Adrenal gland (tissue), 12 donors: ENCODE measurements around the gene NCOA1. TPM values are rescaled to one million over a fixed set of nuclear protein-coding genes. Genes with fewer than 3 reads are reported as not detected.
A peak's percentile ranks its signal among the peaks of the same experiment; 100 is the strongest.

Experiments
- DNase-seq, 7 donors: peaks; one replicate each; pipeline ENCODE4 v3.0.0-alpha.2; 2019 to 2020
- H3K27ac ChIP-seq, 5 donors: fragments of 200-600 bp; sonication (generic) in 4 of 5; 1 replicate in 3 of 5; 2 replicates in 2 of 5; pipeline versions ENCODE4 v1.5.1 to v1.8.0; 2016 to 2020; ENCODE audit warnings: mild to moderate bottlenecking in 1 of 5
- H3K27me3 ChIP-seq: fragments of 200-600 bp; 2 replicates; pipeline ENCODE4 v1.8.0; 2021
- H3K36me3 ChIP-seq, 2 donors: fragments of 200-600 bp; replicated peaks in 1 of 2; 1 replicate in 1 of 2; 2 replicates in 1 of 2; pipeline versions ENCODE4 v1.5.1 to v1.8.0; 2018 to 2022
- H3K4me1 ChIP-seq, 2 donors: fragments of 200-600 bp; replicated peaks in 1 of 2; 1 replicate in 1 of 2; 2 replicates in 1 of 2; pipeline versions ENCODE4 v1.5.1 to v1.8.0; 2018 to 2021
- H3K4me3 ChIP-seq, 4 donors: fragments of 200-600 bp; sonication (generic) in 3 of 4; one replicate each; pipeline ENCODE4 v1.5.1; 2016 to 2018
- H3K9me3 ChIP-seq, 3 donors: fragments of 200-600 bp; sonication (generic) in 1 of 3; replicated peaks in 1 of 3; 1 replicate in 2 of 3; 2 replicates in 1 of 3; pipeline versions ENCODE4 v1.5.1 to v1.8.0; 2016 to 2021
- CTCF ChIP-seq, 6 experiments: fragments of 450-650 bp in 4 of 6; fragments of 200-600 bp in 2 of 6; sonication (generic) in 1 of 6; IDR thresholded peaks; 1 replicate in 5 of 6; 2 replicates in 1 of 6; pipeline versions ENCODE4 v1.5.1 to v1.8.0; 2016 to 2021; ENCODE audit warnings: antibody characterized with exemption in 6 of 6, mild to moderate bottlenecking in 2 of 6, moderate library complexity in 1 of 6
- POLR2A ChIP-seq, 2 donors: fragments of 450-650 bp; IDR thresholded peaks; one replicate each; pipeline ENCODE4 v1.6.1; 2017; ENCODE audit warnings: antibody characterized with exemption in 2 of 2, mild to moderate bottlenecking in 2 of 2, moderate library complexity in 1 of 2
- WGBS, 4 donors: extraction: QIAGEN DNeasy Blood & Tissue Kit in 2 of 4; methylation state at CpG; one replicate each; pipeline versions ENCODE4 v1.1.5 to v1.1.7; 2013 to 2017; 5-methylcytosine and 5-hydroxymethylcytosine counted together
- intact Hi-C, 2 donors: fragments of 100-400 bp; cut with DNase I; formaldehyde crosslinking; loops; one replicate each; pipeline versions ENCODE4 v1.14.1 to v1.15.0; 2022 to 2023
- polyA plus RNA-seq, 3 donors: library from polyadenylated mRNA; stranded (reverse); fragments of 200-250 nt in 2 of 3; fragments of 350-450 nt in 1 of 3; fragmentation: Illumina TruSeq in 1 of 3; extraction: RNeasy Lipid Tissue Mini Kit (QIAGEN cat#74804) in 1 of 3; gene quantifications; one replicate each; pipeline ENCODE4 v1.2.3, GENCODE V29; 2013 to 2014
- total RNA-seq, 9 donors: library from RNA; depleted of rRNA in 4 of 9; stranded (reverse); fragments of >200 nt in 4 of 9; fragments of 120-200 nt in 1 of 9; fragmentation: NEBNext Ultra II Directional in 1 of 9; extraction: Animal tissue kit (Norgen Biotek cat#: 25700) in 1 of 9; gene quantifications; one replicate each; pipeline versions ENCODE4 v1.1.0 to v1.2.4, GENCODE V29; 2013 to 2023
- donor health status: healthy with polysubstance abuse.
- donor health status: Bipolar disorder and iron deficiency.
- donor health status: DM: yes; HTN: yes; CAD: no.
- donor health status: DM: no; HTN: no; CAD: no.
- donor health status: DM: no; HTN: no; CAD: no.
- donor health status: DM: yes; HTN: yes; CAD: no.

The NCOA1 gene
- total and polyA plus RNA-seq, 12 donors = 13.6 to 85.5 (median 43.6) TPM

GRCh38 chr2:24815171-24815570 lies 324.1 kb downstream of the NCOA1 start:
- no peak for DNase-seq
- Histone ChIP-seq H3K27ac (no peak overlapping the region), H3K36me3 (peaks cover 0 to 14% of the 10 kb centered on the region in 2 donors), H3K4me3 (no peak overlapping the region), H3K9me3 (no peaks in the 10 kb centered on the region), H3K27me3 (no peaks in the 10 kb centered on the region), H3K4me1 (peaks cover 8 to 20% of the 10 kb centered on the region in 2 donors)
- 96 to 100% (median 98%) methylated on average over 4 of the region's 4 CpGs for WGBS, 4 donors
- intact Hi-C loops = no loop called here
- no peak for TF ChIP-seq POLR2A (IDR thresholded peaks at IDR 0.05)
- no peak for TF ChIP-seq CTCF (IDR thresholded peaks at IDR 0.05)

- Histone ChIP-seq H3K4me3 (no peak overlapping the region), H3K9me3 (no peaks in the 10 kb centered on the region), H3K4me1 (peaks cover 8 to 20% of the 10 kb centered on the region in 2 donors), H3K36me3 (peaks cover 0 to 24% of the 10 kb centered on the region in 2 donors), H3K27ac (peak overlapping the region in 1 of 5 donors; percentile 20), H3K27me3 (no peaks in the 10 kb centered on the region)
- 82 to 96% (median 94%) methylated on average over 6 of the region's 6 CpGs for WGBS, 4 donors
- DNase-seq = peak in 1 of 7 donors; percentile 9
- no peak for TF ChIP-seq POLR2A (IDR thresholded peaks at IDR 0.05)
- TF ChIP-seq CTCF (IDR thresholded peaks at IDR 0.05) = no peak
- intact Hi-C loops = no loop called here
Observed at GRCh38 chr2:24816404-24816803, 325.4 kb downstream of the NCOA1 start.

- peaks cover 0 to 25% of the 10 kb centered on the region in 2 donors for H3K36me3 ChIP-seq
- peak in 4 of 7 donors; percentile 29 to 59 (median 55) for DNase-seq
- no peaks in the 10 kb centered on the region for H3K9me3 ChIP-seq
- no peaks in the 10 kb centered on the region for H3K27me3 ChIP-seq
- H3K27ac ChIP-seq = peak overlapping the region in 1 of 5 donors; percentile 20
- H3K4me1 ChIP-seq = peaks cover 8 to 20% of the 10 kb centered on the region in 2 donors
- intact Hi-C loops = no loop called here
- TF ChIP-seq CTCF (IDR thresholded peaks at IDR 0.05) (no peak), POLR2A (IDR thresholded peaks at IDR 0.05) (no peak)
- no peak overlapping the region for H3K4me3 ChIP-seq
- 46 to 76% (median 61%) methylated on average over 4 of the region's 4 CpGs for WGBS, 4 donors
Observed at GRCh38 chr2:24816884-24817283, 325.8 kb downstream of the NCOA1 start.

- peak overlapping the region in 3 of 5 donors; percentile 60 to 78 (median 77) for H3K27ac ChIP-seq
- 22 to 41% (median 36%) methylated on average over 9 of the region's 9 CpGs for WGBS, 4 donors
- DNase-seq = peak; percentile 51 to 79 (median 74)
- H3K27me3 ChIP-seq = no peaks in the 10 kb centered on the region
- peaks cover 8 to 20% of the 10 kb centered on the region in 2 donors for H3K4me1 ChIP-seq
- peaks cover 0 to 33% of the 10 kb centered on the region in 2 donors for H3K36me3 ChIP-seq
- intact Hi-C loops = no loop called here
- TF ChIP-seq CTCF (IDR thresholded peaks at IDR 0.05) (no peak), POLR2A (IDR thresholded peaks at IDR 0.05) (no peak)
- no peak overlapping the region for H3K4me3 ChIP-seq
- no peaks in the 10 kb centered on the region for H3K9me3 ChIP-seq
Observed at GRCh38 chr2:24818721-24819167, 327.7 kb downstream of the NCOA1 start.
